ENCODE measurements around the gene ASGR2.

The ASGR2 gene

DNA sequence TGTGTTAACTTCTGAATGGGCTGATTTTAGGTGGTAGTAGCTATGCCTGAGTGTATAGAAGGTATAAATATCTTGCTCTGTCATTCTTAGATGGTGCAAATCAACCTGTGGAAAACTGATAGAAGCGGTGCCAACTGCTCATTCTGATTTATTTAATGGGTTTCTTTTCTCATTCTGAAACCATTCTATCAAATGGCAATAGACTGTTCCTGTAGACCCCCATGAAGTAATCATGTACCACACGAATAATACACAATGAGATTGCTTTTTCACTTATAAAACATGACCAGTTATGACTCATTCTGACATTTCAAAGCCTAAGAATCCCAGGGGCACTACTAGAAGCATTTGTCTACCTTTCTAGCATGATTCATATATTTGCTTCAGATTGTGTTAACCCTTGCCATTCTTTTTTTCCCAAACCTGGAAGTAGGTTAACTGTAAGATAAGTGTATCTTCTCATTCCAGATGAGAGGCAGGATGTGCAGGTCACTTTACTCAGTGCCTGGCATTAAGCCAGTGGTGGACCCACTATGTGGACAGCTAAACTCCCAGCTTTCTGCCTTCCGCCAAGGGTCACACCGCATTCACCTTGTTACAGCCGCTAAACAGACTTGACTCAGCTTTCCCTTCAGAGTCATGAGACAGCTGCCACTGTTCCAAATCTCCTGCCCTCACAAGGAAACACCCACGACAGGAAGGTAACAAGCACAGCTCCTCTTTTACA, 54.3 kb downstream of the ASGR2 start:
- DNase-seq (ENCODE audit: low read depth in 1 of 2, low spot score in 1 of 2) = no peak
- no peak for TF ChIP-seq JUND (IDR thresholded peaks at IDR 0.05; ENCODE audit: low read depth)
- in situ Hi-C loops (cut with HindIII; ENCODE audit: low pct_unique_long_range_greater_than_20kb, low sequenced_read_pairs) = no loop called here

DNA sequence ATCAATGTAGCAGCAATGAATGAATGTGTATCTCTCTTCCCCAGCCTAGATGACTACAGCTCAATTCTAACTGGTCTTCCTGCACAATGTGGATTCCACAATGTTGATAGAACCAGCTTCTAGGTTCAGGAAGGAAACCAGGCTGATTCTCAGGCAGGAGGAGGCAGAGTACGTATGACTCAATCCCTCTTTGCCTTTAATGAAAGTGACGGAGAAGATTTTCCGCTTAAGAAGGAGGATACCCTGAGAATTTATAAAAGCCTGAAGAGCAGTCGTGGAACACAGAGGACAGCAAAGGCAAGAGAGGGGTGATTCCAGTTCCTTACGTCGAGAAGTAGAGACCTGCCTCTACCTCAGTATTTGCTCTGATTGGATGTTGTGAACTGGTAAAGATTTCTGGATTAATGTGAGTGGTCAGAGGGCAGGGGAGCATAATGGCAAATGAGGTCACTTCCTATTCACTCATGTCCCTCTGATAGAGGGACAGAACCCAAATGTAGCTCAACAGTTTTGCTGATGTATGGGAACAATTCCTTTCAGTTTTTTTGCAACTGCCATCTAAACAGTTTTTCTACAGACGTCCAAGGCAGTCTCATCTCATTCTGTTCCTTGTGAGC, 55.7 kb downstream of the ASGR2 start:
- no peak for TF ChIP-seq JUND (IDR thresholded peaks at IDR 0.05; ENCODE audit: low read depth)
- in situ Hi-C loops (cut with HindIII; ENCODE audit: low pct_unique_long_range_greater_than_20kb, low sequenced_read_pairs) = no loop called here
- DNase-seq (ENCODE audit: low read depth in 1 of 2, low spot score in 1 of 2) = no peak

DNA sequence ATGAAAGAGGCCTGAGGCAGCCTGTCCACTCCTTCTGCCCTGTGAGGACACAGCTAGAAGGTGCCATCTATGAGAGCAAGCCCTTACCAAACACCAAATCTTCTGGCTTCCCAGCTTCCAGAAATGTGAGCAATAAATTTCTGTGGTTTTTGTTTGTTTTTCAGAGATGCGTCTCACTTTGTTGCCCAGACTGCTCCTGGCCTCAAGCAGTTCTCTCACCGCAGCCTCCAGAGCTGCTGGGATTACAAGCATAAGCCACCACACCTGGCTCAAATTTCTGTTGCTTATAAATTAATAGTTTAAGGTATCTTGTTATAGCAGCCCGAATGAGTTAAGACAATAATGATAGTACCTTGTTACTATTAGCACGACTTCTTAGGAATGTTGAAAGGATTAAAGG, 58.2 kb downstream of the ASGR2 start:
- TF ChIP-seq JUND (IDR thresholded peaks at IDR 0.05; ENCODE audit: low read depth) = no peak
- DNase-seq (ENCODE audit: low read depth in 1 of 2, low spot score in 1 of 2) = no peak
- in situ Hi-C loops (cut with HindIII; ENCODE audit: low pct_unique_long_range_greater_than_20kb, low sequenced_read_pairs) = no loop called here
